ENCODE data around the gene MBD2. TPM values are rescaled to one million over a fixed set of nuclear protein-coding genes. Genes with fewer than 3 reads are reported as not detected.

Gene MBD2
- total RNA-seq, 1 donor from 2014 or later, result 40.4 TPM

- Mint-ChIP-seq H3K27me3 (no peaks in the 10 kb centered on the region), H3K9me3 (ENCODE audit: low read depth) (no peaks in the 10 kb centered on the region), H3K4me3 (ENCODE audit: low read depth) (no peak overlapping the region), H3K4me1 (ENCODE audit: low read depth) (peaks cover 24% of the 10 kb centered on the region), H3K27ac (no peak overlapping the region), H3K36me3 (ENCODE audit: insufficient read depth) (peaks cover under 1% of the 10 kb centered on the region)
- TF ChIP-seq CTCF (IDR thresholded peaks at IDR 0.05; ENCODE audit: unreplicated experiment), result no peak
- no peak for DNase-seq (ENCODE audit: low spot score, unreplicated experiment)
Measured at GRCh38 chr18:54193786-54194185, 30.7 kb downstream of the MBD2 start.

GRCh38 chr18:54192900-54193299 is 31.6 kb downstream of the MBD2 start:
- Mint-ChIP-seq H3K4me3 (ENCODE audit: low read depth) (no peak overlapping the region), H3K36me3 (ENCODE audit: insufficient read depth) (no peaks in the 10 kb centered on the region), H3K27ac (no peak overlapping the region), H3K9me3 (ENCODE audit: low read depth) (no peaks in the 10 kb centered on the region), H3K27me3 (no peaks in the 10 kb centered on the region), H3K4me1 (ENCODE audit: low read depth) (peaks cover 24% of the 10 kb centered on the region)
- DNase-seq (ENCODE audit: low spot score, unreplicated experiment), result no peak
- TF ChIP-seq CTCF (IDR thresholded peaks at IDR 0.05; ENCODE audit: unreplicated experiment), result no peak

GRCh38 chr18:54192415-54192814 is 32.1 kb downstream of the MBD2 start:
- no peaks in the 10 kb centered on the region for H3K36me3 Mint-ChIP-seq (ENCODE audit: insufficient read depth)
- H3K4me3 Mint-ChIP-seq (ENCODE audit: low read depth), result no peak overlapping the region
- no peak overlapping the region for H3K27ac Mint-ChIP-seq
- no peak for TF ChIP-seq CTCF (IDR thresholded peaks at IDR 0.05; ENCODE audit: unreplicated experiment)
- no peaks in the 10 kb centered on the region for H3K27me3 Mint-ChIP-seq
- H3K4me1 Mint-ChIP-seq (ENCODE audit: low read depth), result peaks cover 26% of the 10 kb centered on the region
- no peaks in the 10 kb centered on the region for H3K9me3 Mint-ChIP-seq (ENCODE audit: low read depth)
- DNase-seq (ENCODE audit: low spot score, unreplicated experiment), result no peak

- Mint-ChIP-seq H3K27ac (no peak overlapping the region), H3K4me1 (ENCODE audit: low read depth) (peaks cover 21% of the 10 kb centered on the region), H3K9me3 (ENCODE audit: low read depth) (no peaks in the 10 kb centered on the region), H3K36me3 (ENCODE audit: insufficient read depth) (no peaks in the 10 kb centered on the region), H3K4me3 (ENCODE audit: low read depth) (no peak overlapping the region), H3K27me3 (no peaks in the 10 kb centered on the region)
- TF ChIP-seq CTCF (IDR thresholded peaks at IDR 0.05; ENCODE audit: unreplicated experiment), result no peak
- DNase-seq (ENCODE audit: low spot score, unreplicated experiment), result no peak
Measured at GRCh38 chr18:54191352-54191751, 33.1 kb downstream of the MBD2 start.

GRCh38 chr18:54187372-54187771 is 37.1 kb downstream of the MBD2 start:
- H3K27me3 Mint-ChIP-seq, result no peaks in the 10 kb centered on the region
- no peaks in the 10 kb centered on the region for H3K36me3 Mint-ChIP-seq (ENCODE audit: insufficient read depth)
- no peaks in the 10 kb centered on the region for H3K9me3 Mint-ChIP-seq (ENCODE audit: low read depth)
- peaks cover 14% of the 10 kb centered on the region for H3K4me1 Mint-ChIP-seq (ENCODE audit: low read depth)
- TF ChIP-seq CTCF (IDR thresholded peaks at IDR 0.05; ENCODE audit: unreplicated experiment), result no peak
- H3K4me3 Mint-ChIP-seq (ENCODE audit: low read depth), result no peak overlapping the region
- DNase-seq (ENCODE audit: low spot score, unreplicated experiment), result no peak
- no peak overlapping the region for H3K27ac Mint-ChIP-seq
